Fibroblast of upper back skin (primary cell): ENCODE results near the gene ATP8A1.
A peak's percentile ranks its signal among the peaks of the same experiment; 100 is the strongest.

Experiments used
- DNase-seq: peaks from one replicate; pipeline ENCODE4 v3.0.0-alpha.2; 2013

ATP8A1 gene

DNA sequence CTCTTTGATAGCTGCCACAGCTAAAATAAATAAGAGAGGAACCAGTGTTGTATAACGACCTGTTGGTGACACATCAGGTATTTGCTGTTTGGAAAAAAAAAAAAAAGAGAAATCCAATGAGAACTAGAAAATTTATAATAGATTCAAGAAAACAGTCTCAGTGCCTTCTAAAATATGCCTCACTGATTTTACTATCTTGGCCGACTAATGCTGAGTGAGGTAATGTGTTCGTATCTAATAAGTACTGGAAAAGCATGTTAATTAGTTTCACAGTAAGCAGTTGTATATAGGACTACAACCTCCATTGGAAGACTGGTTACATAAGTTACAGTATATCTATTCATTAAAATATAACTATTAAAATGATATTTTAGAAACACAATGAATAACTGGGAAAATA lies 32.4 kb downstream of the ATP8A1 start:
- DNase-seq = no peak

DNA sequence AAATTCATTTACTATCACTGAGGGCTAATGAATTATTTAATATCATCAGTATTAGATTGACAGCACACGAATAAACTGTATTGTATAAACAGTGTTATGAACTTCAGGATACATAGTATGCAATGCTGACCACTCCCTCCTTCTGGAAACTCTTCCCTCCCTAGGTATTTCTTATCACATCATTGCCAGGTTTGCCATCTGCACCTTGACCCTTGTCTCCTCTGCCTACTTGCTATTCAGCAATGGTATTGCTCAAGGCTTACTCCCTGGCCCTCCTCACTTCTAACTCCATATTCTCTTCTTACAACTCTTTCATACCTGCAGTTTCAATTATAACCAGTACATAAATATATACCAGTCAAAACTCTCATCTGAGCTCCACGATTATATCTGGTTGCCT lies 38.9 kb downstream of the ATP8A1 start:
- no peak for DNase-seq

DNA sequence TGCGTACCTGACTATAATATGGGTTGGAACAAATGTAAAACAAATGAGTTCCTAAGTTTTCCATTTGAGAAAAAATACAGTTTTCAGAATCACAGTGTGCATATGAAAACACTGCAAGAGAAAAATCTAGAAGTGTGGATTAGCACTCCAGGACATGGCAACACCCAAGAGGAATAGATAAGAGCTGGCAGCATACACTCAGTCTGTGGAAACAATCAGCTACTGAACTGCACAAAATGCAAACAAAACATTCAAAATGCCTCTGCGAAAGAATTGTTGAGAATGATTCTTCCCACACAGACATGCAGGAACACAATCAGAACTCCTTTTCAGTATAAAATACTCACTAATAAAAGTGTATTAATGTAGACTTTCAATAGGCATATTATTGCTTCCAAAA lies 39.9 kb downstream of the ATP8A1 start:
- DNase-seq = no peak

DNA sequence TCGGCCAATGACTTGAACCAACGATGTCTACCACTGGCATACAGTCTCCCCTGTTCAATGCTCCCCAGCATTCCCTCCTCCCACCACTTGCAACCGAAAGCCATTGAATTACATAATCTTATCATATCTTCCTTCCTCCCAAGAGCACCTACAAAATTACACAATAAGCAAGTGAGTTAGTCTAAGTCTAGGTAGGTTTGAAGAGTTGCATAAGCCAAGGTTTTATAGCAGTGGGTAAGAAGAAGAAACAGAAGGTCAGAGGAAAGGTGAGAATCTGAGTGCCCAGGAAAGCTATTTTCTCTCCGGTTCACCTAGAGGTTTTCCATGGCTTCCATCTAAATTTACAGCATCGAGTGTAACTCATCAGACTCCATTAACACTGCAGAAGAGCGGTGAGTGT lies 40.3 kb downstream of the ATP8A1 start:
- DNase-seq = no peak

DNA sequence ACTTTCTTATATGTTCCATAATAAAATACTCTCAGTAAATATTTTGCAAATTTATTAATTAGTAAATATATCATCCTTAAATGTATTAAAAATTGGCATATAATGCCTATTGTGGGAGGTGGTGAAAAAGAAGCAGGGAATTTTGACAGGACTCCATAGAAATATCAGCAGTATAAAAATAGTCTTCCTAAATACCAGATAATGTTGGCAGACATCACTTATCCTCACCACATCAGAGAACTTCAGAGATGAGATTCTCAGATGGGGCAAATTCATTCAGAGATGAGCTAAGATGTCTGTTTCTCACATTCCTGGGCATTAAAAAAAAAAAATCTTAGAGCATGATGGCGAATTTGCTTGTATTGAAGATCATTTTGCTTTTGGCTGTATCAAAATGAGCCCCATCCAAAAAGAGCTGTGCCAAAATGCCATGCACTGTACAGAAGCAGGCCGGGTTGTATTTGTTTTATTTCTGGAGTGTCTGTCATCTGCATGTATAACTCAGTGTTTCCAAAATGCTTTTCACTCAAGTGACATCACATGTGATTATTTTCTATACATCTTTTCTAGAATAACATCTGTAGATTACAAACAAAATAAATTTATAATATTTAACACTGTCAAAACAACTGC lies 41.7 kb downstream of the ATP8A1 start:
- no peak for DNase-seq

DNA sequence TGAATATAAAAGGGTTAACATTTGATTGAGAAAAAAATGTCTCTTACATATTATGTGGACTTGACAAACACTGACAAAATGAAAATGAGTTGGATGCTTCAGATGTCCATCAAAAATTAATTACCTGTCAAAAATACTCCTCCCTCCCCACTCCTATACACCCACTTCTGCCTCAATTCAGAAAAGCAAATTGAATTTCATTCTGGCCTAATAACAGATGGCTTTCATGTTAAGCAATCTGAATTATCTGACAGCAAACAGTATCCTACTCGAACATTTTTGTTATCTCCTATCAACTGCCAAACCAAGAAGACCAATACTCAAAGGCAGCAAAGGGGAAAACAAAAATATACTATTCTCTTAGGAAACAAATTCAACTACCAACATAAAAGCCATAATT lies 44.0 kb downstream of the ATP8A1 start:
- DNase-seq = no peak

DNA sequence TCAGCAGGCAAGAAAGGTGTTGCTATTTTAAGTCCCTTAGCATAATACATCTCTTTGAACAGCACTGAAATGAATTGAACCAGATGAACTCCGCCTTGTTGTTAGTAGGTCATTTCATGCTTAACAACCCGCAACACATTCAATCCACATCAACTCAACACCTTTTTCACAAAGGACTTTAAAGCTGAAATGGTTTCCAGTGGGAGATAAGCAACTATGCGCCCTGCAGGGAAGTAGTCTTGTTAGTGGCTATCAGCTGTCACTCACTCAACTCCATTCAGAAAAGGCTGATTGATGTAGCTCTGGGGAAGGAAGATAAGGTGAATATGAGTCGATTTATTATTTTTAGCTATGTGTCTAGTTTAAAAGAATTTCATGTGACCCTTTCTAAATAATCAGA lies 46.0 kb downstream of the ATP8A1 start:
- no peak for DNase-seq

DNA sequence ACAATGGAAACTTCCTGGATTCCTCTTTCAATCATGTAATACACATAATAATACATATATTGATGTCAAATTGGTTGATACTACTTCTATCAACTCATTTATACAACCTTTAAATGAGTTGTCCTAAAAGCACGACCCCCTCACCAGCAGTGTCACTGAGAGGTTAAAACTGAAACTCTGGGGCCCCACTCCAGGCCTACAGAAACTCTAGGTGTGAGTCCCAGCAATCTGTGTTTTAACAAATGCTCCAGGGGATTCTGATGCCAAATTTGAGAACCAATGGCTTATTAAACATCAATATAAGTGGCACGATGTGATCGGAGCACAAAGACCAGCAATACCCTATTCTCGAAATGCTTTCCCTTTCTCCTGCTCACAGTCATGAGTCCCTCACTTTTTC lies 47.9 kb downstream of the ATP8A1 start:
- DNase-seq = no peak

DNA sequence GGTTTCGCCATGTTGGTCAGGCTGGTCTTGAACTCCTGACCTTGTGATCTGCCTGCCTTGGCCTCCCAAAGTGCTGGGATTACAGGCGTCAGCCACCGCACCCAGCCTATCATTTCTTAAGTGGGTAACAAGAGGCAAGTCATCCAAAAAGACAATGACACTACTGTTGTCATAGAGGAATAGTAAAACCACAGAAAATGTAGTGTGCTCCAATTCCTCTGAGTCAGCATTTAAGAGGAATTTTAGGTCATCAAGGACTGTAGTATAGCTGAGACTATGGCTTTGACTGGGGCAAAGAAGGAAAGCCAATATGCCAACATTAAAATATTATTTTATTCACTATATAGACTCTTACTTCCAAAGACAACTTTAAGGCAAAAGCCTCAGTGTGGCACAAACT lies 48.4 kb downstream of the ATP8A1 start:
- DNase-seq = no peak

DNA sequence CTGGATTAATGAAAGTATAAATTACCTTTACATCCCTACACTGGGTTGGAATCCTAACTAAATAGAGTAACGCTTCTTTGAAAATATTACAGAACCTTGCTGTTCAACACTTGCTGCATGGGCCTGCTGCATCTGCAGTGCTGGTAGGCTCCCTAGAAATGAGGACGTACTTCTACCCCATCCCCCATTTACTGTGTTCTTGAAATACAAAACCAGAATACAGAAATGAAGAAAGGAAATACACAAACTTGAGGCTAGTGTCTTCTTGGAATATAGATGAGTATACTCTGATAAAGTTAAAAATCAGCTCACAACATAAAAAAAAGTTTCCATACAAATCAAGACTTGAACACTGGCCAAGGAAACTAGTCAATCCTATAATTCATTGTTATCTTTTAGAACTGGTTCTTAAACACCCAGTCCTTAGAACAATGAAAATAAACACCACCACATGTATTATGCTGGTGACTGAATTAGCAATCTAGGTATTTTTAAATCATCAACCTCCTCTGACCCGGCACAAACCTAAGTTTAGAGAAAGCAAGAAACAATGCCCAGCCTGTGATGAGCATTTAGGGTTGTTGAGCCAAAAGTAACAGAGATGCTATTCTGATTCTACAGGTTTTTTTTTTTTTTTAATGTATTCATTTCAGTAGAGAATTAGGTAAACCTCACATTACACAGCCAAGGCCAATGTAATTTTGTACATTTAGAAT lies 49.7 kb downstream of the ATP8A1 start:
- DNase-seq = no peak

DNA sequence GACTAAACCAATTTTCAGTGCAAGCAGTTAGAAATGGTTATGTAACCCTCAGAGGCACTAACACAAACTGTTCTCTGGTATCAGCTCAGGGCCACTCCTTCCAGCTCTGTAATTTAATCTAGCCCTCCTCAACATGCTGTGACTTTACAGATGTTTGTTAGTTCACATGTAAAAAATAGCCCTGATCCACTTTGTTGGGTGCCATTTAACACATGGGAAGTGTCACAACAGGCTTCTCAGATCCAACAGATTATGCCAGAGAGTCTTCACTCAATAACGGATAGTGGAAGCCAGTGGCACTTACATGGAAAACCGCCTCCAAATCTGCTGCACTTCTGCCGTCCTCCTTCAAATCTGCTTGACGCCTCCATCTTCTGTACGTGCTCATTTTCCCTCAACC lies 51.6 kb downstream of the ATP8A1 start:
- DNase-seq = no peak

DNA sequence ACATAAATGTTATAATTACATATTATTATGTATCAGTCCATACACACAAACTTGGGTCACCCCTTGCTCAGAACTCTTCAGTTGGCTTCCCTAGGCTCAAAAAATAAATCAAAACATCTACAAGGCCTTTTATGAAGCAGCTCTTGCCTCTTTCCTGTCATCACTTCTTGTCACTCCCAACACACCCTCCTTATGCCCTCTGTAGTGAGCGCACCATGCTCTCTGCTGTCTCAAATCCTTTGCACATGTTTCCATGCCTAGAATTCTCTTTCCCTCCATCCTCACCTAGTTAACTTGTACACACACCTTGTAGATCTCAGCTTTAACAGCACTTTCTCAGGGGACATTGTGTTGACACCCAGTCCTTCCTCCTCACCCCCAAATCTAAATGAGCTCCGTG lies 53.0 kb downstream of the ATP8A1 start:
- no peak for DNase-seq

DNA sequence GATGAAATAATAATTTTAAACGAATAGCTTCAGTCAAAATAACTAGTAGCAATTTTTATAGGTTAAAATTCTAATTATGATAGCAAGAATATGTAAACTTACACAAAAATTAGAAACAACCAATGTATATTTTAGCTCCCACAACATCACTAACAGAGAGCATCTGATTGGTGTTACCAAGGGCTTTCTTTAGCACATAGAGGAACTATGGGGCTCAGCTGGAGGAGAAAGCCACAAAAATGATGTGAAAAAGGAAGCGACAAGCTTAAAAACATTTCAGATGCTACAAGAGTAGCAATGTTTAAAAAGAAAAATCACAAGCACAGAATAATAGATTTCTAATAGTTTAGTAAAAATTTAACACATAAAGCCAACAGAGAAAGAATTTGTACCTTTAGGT lies 56.3 kb downstream of the ATP8A1 start:
- no peak for DNase-seq

DNA sequence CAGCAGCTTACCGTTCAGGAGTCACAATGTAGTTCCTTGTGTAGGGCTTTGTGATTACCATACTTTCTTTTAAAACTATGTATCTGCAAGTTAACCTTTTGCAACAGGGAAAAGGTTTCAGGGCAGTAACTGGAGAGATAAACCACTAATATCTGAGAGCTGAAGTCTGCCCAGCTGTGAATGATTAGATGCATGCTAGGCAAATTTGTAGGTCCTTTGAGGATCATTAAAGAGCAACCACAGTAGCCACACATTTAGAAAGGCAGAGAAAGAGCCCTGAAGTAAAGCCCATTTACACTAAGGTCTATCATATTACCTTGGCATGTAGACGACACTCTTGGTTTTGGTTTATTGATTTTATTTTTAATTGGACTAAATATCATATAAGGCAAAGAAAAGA lies 60.0 kb downstream of the ATP8A1 start:
- DNase-seq = no peak

DNA sequence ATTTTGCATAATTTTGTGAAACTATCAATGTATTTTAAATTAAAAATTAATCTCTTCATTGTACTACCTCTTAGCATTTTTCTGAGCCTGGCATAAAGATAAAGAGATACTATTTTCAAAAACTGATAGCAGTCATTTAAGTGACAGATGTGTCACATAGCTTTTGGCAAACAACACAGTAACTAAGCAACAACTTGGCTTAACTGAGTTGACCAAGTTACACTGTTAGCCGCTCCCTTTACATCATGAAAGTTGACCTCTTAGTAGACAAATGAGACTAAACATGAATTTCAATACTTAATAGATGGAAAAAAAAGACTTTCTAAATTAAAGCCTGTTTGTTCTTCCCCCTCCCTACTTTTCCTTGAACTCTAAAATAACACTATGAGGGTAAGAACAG lies 62.0 kb downstream of the ATP8A1 start:
- DNase-seq = no peak

DNA sequence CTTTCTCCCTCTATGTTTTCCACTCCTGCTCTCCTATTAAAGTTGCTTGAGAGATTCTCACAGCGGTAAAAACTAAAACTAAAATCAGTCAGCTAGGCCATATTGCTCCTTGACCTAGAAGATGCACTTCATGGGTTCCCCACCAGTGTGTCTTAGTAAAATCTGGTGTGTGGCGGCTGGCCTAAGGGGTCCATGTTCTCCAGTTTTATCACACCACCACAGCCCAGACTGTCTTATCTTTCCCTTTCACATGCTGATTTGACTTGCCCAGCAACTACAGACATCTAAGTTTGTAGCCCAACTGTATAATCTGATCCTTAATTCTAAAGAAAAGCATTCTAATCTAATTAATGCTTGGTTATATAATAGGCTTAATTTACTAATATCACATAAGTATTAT lies 68.0 kb downstream of the ATP8A1 start:
- DNase-seq = no peak

DNA sequence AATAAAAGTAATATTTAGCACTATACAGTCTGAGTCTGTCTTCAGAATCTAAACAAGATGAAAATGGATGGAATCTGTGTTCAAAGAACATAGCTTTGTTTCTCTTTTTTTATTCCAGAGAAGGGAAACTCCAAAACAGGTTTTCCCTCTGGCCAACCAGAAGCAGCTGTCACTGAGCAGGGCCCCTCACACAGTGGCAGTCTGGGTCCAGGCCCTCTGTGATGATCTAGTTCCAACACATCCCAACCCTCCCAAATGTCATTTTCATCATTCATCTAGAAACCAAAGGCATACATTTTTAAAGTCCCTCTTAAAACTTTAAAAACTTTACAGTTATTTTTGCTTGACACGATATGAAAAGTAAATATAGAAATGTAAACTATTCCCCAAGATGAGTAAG lies 70.1 kb downstream of the ATP8A1 start:
- no peak for DNase-seq

DNA sequence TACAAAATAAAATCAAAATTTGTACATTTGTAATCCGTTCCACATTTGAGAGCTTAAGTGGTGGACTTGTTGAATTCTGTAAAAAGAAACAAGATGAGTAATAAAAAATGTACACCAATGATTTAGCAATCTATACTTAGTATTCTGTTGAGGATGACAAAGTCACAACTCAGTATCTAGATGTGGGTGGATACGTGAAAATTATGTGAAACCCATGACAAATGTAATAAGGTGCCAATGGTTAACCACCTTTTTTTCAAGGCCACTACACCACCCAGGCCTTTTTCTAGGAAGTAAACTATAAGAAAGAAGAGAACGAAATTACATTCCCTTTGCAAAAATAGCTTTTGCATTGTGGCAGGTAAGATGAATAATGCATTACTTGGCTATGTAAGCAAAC lies 77.0 kb downstream of the ATP8A1 start:
- DNase-seq = no peak

DNA sequence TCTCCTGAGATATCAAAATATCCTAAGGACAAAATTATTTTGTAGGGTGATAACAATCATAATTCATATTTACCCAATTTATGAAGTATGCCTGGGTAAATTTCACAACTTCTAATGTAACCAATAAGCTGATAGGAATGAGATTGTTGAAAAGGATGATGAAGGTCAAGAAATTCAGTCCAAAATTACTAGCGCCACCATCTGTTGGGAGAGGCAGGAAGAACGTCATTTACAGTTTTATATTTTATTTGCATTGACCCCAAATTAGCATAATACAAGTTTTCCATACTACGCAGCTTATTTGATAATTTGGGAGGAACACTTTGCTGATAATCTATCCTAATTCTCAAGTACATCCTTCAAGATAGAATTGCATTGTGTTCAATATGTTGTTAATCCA lies 78.7 kb downstream of the ATP8A1 start:
- DNase-seq = no peak

DNA sequence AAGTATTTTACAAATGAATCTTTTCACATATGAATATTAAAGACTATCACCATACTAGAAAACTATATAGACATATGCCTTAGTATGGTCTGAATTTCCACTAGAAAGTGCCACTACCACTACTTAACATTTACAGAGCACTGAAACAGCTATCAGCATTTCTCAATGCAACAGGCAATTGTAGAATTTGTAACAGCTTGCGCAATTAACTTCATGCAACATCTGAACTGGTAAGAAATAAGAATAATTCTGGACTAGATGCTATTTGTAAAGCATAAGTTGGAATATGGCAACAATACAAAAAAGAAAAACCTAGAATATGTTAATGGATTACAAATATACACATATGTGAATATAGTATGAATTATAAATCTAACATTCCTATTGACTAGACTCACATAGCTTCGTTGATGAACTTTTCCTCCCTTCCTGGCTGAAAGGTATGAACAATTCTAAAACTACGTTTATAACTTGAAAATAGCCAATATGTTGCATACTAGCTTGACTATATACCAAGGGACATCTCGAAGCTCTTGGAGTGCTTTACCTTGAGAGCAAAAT lies 82.0 kb downstream of the ATP8A1 start:
- DNase-seq = no peak

DNA sequence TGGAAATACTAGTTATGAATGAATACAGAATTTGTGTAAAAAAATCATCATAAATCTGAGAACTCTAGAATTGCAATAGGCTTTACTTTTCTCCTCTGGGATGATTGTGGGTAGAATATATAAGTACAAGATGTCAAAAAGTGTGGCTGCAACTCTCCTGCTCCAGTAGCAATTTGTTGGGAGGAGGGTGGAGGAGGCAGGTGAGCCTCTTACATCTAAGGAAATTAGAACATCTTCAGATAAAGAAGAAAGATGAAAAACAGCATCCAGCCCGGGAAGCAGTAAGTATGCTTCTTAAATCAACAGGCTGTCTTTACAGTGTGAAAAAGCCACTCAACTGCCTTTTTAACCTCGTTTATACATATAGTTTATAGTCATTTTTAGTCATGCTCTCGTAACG lies 83.7 kb downstream of the ATP8A1 start:
- DNase-seq = no peak

DNA sequence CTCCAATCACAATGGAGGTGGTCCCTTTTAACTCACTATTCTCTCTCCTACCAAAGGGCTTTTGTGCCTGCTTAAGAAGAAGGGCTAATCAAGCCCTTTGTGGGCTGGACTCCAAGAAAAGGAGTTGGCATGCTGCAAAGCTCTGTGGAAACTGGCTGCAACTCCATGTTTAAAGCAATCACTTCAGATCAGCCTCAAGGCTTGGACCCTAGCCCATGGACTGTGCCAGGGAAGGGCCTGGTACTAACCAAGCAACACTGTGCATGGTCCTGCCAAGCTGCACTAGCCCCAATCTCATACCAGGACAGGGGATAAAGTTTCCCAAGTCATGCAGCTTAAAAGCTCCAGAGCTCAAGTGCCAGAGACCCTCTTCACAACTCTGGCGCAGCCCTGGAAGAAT lies 86.7 kb downstream of the ATP8A1 start:
- DNase-seq = no peak

DNA sequence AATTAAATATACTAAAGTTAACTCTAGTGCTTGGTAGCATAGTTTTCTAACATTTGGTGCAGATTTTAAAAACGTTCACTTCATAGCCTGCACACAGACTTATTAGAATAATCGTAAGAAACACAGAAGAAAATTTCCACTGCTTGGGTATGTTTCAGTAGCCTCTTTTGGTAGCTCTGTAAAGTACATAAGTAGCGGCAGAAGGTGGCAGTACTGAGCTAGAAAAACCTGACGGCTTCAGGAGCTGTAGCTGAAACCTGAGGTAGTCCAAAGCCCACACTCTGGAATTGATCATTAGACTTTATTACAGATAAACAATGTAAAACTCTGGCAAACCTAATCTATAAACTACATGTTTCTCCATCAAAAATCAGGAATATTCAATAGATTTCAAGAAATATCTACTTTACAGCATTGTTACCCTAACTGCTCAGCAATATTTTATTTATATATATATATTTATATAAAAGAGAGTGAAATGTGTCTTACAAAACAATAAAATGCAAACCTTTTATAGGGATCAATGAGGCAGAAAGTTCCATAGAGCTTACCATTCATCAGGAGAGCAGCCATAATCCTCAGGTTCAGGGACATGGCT lies 88.2 kb downstream of the ATP8A1 start:
- peak; percentile 59 for DNase-seq

DNA sequence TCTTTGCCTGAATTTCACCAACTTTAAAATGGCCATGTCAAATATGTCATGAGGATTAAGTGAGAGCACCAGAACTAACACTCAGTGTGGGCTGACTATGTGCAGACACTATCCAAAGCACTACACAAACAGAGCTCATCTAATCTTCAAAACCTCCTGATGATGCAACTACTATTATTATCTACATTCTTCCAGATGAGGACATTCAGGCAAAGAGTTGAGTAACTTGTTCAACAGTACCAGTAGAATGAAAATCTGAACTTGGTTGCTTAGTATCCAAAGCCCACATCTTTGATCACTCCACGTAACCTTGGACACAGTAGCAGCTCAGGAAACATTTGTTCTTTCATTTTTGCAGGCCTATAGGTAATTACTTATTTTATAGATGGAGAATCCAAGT lies 90.1 kb downstream of the ATP8A1 start:
- DNase-seq = no peak

DNA sequence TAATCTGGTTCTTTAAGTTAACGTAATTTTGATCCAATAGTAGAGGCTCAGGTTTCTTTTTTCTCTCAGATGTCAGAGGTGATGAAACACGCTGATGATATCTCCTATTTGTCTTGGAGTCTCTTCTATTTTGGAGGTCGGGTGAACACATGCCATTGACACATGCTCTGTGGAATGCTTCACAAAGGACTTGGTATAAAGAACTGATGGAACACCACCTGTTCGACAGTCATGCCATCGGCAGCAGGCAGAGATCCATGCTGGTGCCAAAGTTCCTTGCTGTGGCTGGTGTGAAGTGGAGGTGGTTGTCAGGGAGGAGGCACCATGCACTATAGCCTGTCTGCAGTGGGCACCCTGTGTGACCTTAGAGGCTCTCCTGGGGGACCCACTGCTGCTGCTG lies 94.9 kb downstream of the ATP8A1 start:
- DNase-seq = no peak
